Right lobe of liver (tissue), 4 donors: Measurements from ENCODE around the gene PRKCB.

ENCODE experiments used
- POLR2A ChIP-seq: fragments of 450-650 bp; IDR thresholded peaks from one replicate; pipeline ENCODE4 v1.6.1; 2017; ENCODE audit warnings: antibody characterized with exemption, mild to moderate bottlenecking
- TF ChIP-seq, protein P1 (sequence below), 4 donors: fragments of 200-600 bp in 3 of 4; fragments of 450-650 bp in 1 of 4; IDR thresholded peaks; one replicate each; pipeline versions ENCODE4 v1.5.1 to v1.8.0; 2016 to 2022; ENCODE audit warnings: antibody characterized with exemption in 4 of 4, mild to moderate bottlenecking in 2 of 4
- donor health status: DM: no; HTN: no; CAD: no.
- donor health status: DM: no; HTN: no; CAD: no.
- donor health status: DM: no; HTN: yes; CAD: no.

DNA sequence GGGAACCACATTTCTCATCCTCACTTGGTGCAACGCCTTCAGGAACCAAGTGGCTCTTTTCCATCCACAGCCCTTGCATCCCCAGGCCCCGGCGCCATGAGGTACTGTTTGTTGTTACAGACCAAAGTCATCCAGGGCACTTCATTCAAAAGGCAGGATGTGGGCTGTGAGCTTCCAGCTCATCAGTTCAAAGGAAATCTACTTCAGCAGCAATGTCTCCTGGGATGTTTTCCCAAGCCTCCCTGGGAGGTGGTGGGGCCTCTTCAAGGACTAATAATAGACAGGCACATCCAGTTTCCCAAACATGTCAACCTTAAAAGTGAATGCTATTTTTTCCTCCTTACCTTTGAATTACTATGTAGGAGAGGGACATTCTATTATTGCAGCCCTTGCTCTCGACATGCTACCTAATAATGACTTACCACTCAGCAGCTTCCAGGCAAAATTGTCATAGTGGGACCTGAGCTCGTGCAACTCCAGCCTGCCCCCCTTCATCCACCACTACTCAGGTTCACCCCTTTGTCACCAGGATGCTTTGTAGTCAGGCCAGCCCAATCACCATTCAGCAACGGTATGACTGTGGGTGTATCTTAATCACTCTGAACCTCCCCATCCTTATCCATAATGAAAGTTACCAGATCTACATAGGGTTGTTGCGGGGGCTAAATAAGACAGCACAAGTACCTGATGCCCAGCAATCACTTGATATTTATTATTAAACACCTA, 1.7 kb upstream of the PRKCB start:
- TF ChIP-seq, protein P1, sequence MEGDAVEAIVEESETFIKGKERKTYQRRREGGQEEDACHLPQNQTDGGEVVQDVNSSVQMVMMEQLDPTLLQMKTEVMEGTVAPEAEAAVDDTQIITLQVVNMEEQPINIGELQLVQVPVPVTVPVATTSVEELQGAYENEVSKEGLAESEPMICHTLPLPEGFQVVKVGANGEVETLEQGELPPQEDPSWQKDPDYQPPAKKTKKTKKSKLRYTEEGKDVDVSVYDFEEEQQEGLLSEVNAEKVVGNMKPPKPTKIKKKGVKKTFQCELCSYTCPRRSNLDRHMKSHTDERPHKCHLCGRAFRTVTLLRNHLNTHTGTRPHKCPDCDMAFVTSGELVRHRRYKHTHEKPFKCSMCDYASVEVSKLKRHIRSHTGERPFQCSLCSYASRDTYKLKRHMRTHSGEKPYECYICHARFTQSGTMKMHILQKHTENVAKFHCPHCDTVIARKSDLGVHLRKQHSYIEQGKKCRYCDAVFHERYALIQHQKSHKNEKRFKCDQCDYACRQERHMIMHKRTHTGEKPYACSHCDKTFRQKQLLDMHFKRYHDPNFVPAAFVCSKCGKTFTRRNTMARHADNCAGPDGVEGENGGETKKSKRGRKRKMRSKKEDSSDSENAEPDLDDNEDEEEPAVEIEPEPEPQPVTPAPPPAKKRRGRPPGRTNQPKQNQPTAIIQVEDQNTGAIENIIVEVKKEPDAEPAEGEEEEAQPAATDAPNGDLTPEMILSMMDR (IDR thresholded peaks at IDR 0.05): no peak
- TF ChIP-seq POLR2A: no peak
